HepG2 (cell line): ENCODE results near the gene SGPL1. TPM values are rescaled to one million over a fixed set of nuclear protein-coding genes. Genes with fewer than 3 reads are reported as not detected.
A peak's percentile ranks its signal among the peaks of the same experiment; 100 is the strongest.

Experiments
- AKNA ChIP-seq: sonication (generic); formaldehyde crosslinking; IDR thresholded peaks from 2 replicates; pipeline ENCODE4 v1.4.0; 2020; ENCODE audit warnings: missing genetic modification reagents, borderline replicate concordance
- CBFB ChIP-seq: sonication (generic); formaldehyde crosslinking; IDR thresholded peaks from 2 replicates; pipeline ENCODE4 v1.4.0; 2020; ENCODE audit warnings: missing genetic modification reagents
- EZH2 ChIP-seq: conservative IDR thresholded peaks from 2 replicates; pipeline ENCODE4 v1.6.1; 2012; ENCODE audit warnings: mild to moderate bottlenecking, low read depth, low read length, moderate library complexity
- FOSL1 ChIP-seq: sonication (generic); formaldehyde crosslinking; IDR thresholded peaks from 2 replicates; pipeline ENCODE4 v1.9.0; 2021; ENCODE audit warnings: missing genetic modification reagents, borderline replicate concordance
- HES4 ChIP-seq: sonication (generic); formaldehyde crosslinking; IDR thresholded peaks from 2 replicates; pipeline ENCODE4 v1.9.0; 2021; ENCODE audit warnings: mild to moderate bottlenecking, missing genetic modification reagents, borderline replicate concordance
- HOXA7 ChIP-seq: sonication (generic); formaldehyde crosslinking; IDR thresholded peaks from 2 replicates; pipeline ENCODE4 v1.8.1; 2022; ENCODE audit warnings: mild to moderate bottlenecking, missing genetic modification reagents, moderate library complexity
- ISX ChIP-seq: sonication (generic); formaldehyde crosslinking; conservative IDR thresholded peaks from 2 replicates; pipeline ENCODE4 v1.5.0; 2020; ENCODE audit warnings: missing genetic modification reagents
- NFRKB ChIP-seq: fragments of 450-650 bp; IDR thresholded peaks from 2 replicates; pipeline ENCODE4 v1.6.1; 2017
- REXO4 ChIP-seq: sonication (generic); formaldehyde crosslinking; IDR thresholded peaks from 2 replicates; pipeline ENCODE4 v1.8.0; 2022; ENCODE audit warnings: missing genetic modification reagents, mild to moderate bottlenecking, borderline replicate concordance
- SKIL ChIP-seq: sonication (generic); formaldehyde crosslinking; IDR thresholded peaks from 2 replicates; pipeline ENCODE4 v1.8.0; 2022; ENCODE audit warnings: missing genetic modification reagents, mild to moderate bottlenecking, moderate library complexity, borderline replicate concordance
- SP4 ChIP-seq: sonication (generic); formaldehyde crosslinking; IDR thresholded peaks from 2 replicates; pipeline ENCODE4 v1.8.1; 2023; ENCODE audit warnings: mild to moderate bottlenecking, missing genetic modification reagents
- ZFP82 ChIP-seq: sonication (generic); formaldehyde crosslinking; IDR thresholded peaks from 2 replicates; pipeline ENCODE4 v1.5.1; 2020; ENCODE audit warnings: mild to moderate bottlenecking, missing genetic modification reagents, borderline replicate concordance
- ZNF34 ChIP-seq: sonication (generic); formaldehyde crosslinking; IDR thresholded peaks from 2 replicates; pipeline ENCODE4 v1.4.0; 2020; ENCODE audit warnings: mild to moderate bottlenecking, missing genetic modification reagents, borderline replicate concordance
- ZNF713 ChIP-seq: sonication (generic); formaldehyde crosslinking; IDR thresholded peaks from 2 replicates; pipeline ENCODE4 v1.4.0; 2020; ENCODE audit warnings: mild to moderate bottlenecking, missing genetic modification reagents
- ZNF780A ChIP-seq: sonication (generic); formaldehyde crosslinking; IDR thresholded peaks from 2 replicates; pipeline ENCODE4 v1.8.0; 2022; ENCODE audit warnings: mild to moderate bottlenecking, missing genetic modification reagents, moderate library complexity
- polyA plus RNA-seq, 8 experiments: library from polyadenylated mRNA; depleted of rRNA in 3 of 8; stranded (reverse) in 7 of 8; unstranded in 1 of 8; fragments of >200 nt; fragmentation: Illumina TruSeq in 4 of 8; extraction: Trizol in 4 of 8; gene quantifications; 2 replicates each; pipeline versions ENCODE4 v1.2.1 to v1.2.3, GENCODE V29; 2011 to 2016; ENCODE audit warnings: low read depth in 4 of 8, missing spikeins in 1 of 8, mixed read lengths in 1 of 8; ENCODE audit not compliant: insufficient read depth in 1 of 8
- total RNA-seq, 5 experiments: library from RNA; depleted of rRNA; stranded (reverse); fragments of >200 nt; fragmentation: Illumina TruSeq; extraction: Trizol; gene quantifications; 2 replicates each; pipeline ENCODE4 v1.2.3, GENCODE V29; 2016; ENCODE audit warnings: low read depth in 1 of 5
- TF ChIP-seq, protein P1 (sequence below): sonication (generic); formaldehyde crosslinking; IDR thresholded peaks from 2 replicates; pipeline ENCODE4 v1.9.0; 2021; ENCODE audit warnings: missing genetic modification reagents, mild to moderate bottlenecking, borderline replicate concordance
- TF ChIP-seq, protein P2 (sequence below): sonication (generic); formaldehyde crosslinking; IDR thresholded peaks from 2 replicates; pipeline ENCODE4 v1.8.0; 2022; ENCODE audit warnings: missing genetic modification reagents, mild to moderate bottlenecking, inconsistent platforms, borderline replicate concordance
- TF ChIP-seq, protein P3 (sequence below): sonication (generic); IDR thresholded peaks from 2 replicates; pipeline ENCODE4 v1.6.1; 2016; ENCODE audit warnings: low read depth, borderline replicate concordance

SGPL1 gene
- total and polyA plus RNA-seq, 2 of the 13 experiments (the other 11 are each of a cell fraction or from before 2014, with no cell fraction given) = 17.6 to 25.0 TPM

GRCh38 chr10:70815504-70816219, at the start of gene SGPL1 (continued):
- no peak for TF ChIP-seq ZFP82 (CRISPR knock-in tag)
- TF ChIP-seq SKIL (CRISPR knock-in tag) = no peak
- no peak for TF ChIP-seq CBFB (CRISPR knock-in tag)
- no peak for TF ChIP-seq ZNF713
- no peak for TF ChIP-seq HES4 (CRISPR knock-in tag)
- no peak for TF ChIP-seq ZNF780A (CRISPR knock-in tag)
- TF ChIP-seq HOXA7 = no peak
- TF ChIP-seq SP4 (CRISPR knock-in tag) = peak; percentile 62
- no peak for TF ChIP-seq NFRKB
- TF ChIP-seq AKNA (CRISPR knock-in tag) = no peak
- TF ChIP-seq EZH2 = no peak
- TF ChIP-seq FOSL1 (CRISPR knock-in tag) = no peak
- TF ChIP-seq, protein P1, sequence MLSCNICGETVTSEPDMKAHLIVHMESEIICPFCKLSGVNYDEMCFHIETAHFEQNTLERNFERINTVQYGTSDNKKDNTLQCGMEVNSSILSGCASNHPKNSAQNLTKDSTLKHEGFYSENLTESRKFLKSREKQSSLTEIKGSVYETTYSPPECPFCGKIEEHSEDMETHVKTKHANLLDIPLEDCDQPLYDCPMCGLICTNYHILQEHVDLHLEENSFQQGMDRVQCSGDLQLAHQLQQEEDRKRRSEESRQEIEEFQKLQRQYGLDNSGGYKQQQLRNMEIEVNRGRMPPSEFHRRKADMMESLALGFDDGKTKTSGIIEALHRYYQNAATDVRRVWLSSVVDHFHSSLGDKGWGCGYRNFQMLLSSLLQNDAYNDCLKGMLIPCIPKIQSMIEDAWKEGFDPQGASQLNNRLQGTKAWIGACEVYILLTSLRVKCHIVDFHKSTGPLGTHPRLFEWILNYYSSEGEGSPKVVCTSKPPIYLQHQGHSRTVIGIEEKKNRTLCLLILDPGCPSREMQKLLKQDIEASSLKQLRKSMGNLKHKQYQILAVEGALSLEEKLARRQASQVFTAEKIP (CRISPR knock-in tag) = no peak
- TF ChIP-seq, protein P2, sequence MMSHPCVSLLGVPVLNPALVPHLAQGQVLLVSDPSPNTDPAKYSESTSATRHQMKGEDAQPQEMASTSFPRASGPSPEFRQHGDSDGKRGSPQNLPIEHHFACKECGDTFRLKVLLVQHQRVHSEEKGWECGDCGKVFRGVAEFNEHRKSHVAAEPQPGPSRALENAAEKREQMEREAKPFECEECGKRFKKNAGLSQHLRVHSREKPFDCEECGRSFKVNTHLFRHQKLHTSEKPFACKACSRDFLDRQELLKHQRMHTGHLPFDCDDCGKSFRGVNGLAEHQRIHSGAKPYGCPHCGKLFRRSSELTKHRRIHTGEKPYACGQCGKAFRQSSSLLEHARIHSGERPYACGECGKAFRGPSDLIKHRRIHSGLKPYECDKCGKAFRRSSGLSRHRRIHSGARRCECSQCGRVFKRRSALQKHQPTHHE (CRISPR knock-in tag) = no peak
- TF ChIP-seq, protein P3, sequence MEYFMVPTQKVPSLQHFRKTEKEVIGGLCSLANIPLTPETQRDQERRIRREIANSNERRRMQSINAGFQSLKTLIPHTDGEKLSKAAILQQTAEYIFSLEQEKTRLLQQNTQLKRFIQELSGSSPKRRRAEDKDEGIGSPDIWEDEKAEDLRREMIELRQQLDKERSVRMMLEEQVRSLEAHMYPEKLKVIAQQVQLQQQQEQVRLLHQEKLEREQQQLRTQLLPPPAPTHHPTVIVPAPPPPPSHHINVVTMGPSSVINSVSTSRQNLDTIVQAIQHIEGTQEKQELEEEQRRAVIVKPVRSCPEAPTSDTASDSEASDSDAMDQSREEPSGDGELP = no peak
- no peak for TF ChIP-seq ISX (CRISPR knock-in tag)
- TF ChIP-seq REXO4 (CRISPR knock-in tag) = no peak
- no peak for TF ChIP-seq ZNF34
